SK-N-SH (cell line): ENCODE measurements around the gene CDC123. TPM values are rescaled to one million over a fixed set of nuclear protein-coding genes. Genes with fewer than 3 reads are reported as not detected.

Experiments
- CTCF ChIA-PET: fragments of 300-600, 350-600 bp; formaldehyde crosslinking; extraction: SDS; loops from one replicate; lab custom pipeline; 2021; lab: Yijun Ruan, JAX
- POLR2A ChIA-PET: fragments of 350-600 bp; sonication (Branson Sonifier 250); formaldehyde crosslinking; extraction: SDS; loops from one replicate; lab custom pipeline; 2020; ENCODE audit warnings: antibody characterized with exemption, inconsistent platforms; lab: Yijun Ruan, JAX
- DNase-seq: peaks from one replicate; pipeline ENCODE4 v3.0.0; 2012
- H2AFZ ChIP-seq: fragments of 200-600 bp; sonication (generic); 2 replicates; pipeline ENCODE4 v1.8.1; 2016; ENCODE audit warnings: antibody characterized with exemption, mild to moderate bottlenecking, low read depth
- H3F3A ChIP-seq: fragments of 200-600 bp; sonication (generic); replicated peaks from 2 replicates; pipeline ENCODE3; 2016; ENCODE audit warnings: antibody characterized with exemption, mild to moderate bottlenecking; ENCODE audit not compliant: insufficient read depth
- H3K27ac ChIP-seq, 2 experiments: fragments of 200-500 bp in 1 of 2; fragments of 200-600 bp in 1 of 2; sonication (Bioruptor generic) in 1 of 2; sonication (generic), shearing (Covaris generic) in 1 of 2; 2 replicates each; pipeline versions ENCODE4 v1.5.1 to v1.6.1; 2014 to 2016; ENCODE audit warnings: low read depth in 2 of 2, inconsistent platforms in 1 of 2, low read length in 1 of 2, mild to moderate bottlenecking in 1 of 2, mixed read lengths in 1 of 2
- H3K27me3 ChIP-seq: fragments of 200-600 bp; sonication (generic), shearing (Covaris generic); 2 replicates; pipeline ENCODE4 v1.6.1; 2016; ENCODE audit warnings: mixed run types; ENCODE audit not compliant: insufficient read depth
- H3K36me3 ChIP-seq, 2 experiments: fragments of 200-500 bp in 1 of 2; fragments of 200-600 bp in 1 of 2; sonication (Bioruptor generic) in 1 of 2; sonication (generic) in 1 of 2; replicated peaks in 1 of 2; 2 replicates each; pipeline versions ENCODE3 to v1.5.1; 2014 to 2016; ENCODE audit warnings: low read length in 1 of 2, mild to moderate bottlenecking in 1 of 2; ENCODE audit not compliant: insufficient read depth in 2 of 2, control insufficient read depth in 1 of 2
- H3K4me1 ChIP-seq, 2 experiments: fragments of 200-500 bp in 1 of 2; fragments of 200-600 bp in 1 of 2; sonication (Bioruptor generic) in 1 of 2; sonication (generic), shearing (Covaris generic) in 1 of 2; 2 replicates each; pipeline versions ENCODE4 v1.5.1 to v1.6.1; 2014 to 2016; ENCODE audit warnings: low read depth in 1 of 2, low read length in 1 of 2, mixed run types in 1 of 2; ENCODE audit not compliant: insufficient read depth in 2 of 2, control insufficient read depth in 1 of 2
- H3K4me2 ChIP-seq: fragments of 200-600 bp; sonication (generic), shearing (Covaris generic); 2 replicates; pipeline ENCODE4 v1.6.1; 2017; ENCODE audit warnings: mixed run types
- H3K4me3 ChIP-seq, 2 experiments: fragments of 200-500 bp in 1 of 2; fragments of 200-600 bp in 1 of 2; sonication (Bioruptor generic) in 1 of 2; sonication (generic), shearing (Covaris generic) in 1 of 2; 2 replicates each; pipeline versions ENCODE4 v1.5.1 to v1.8.1; 2014 to 2016; ENCODE audit warnings: low read depth in 2 of 2, inconsistent platforms in 1 of 2, low read length in 1 of 2, mild to moderate bottlenecking in 1 of 2, mixed read lengths in 1 of 2, moderate library complexity in 1 of 2
- H3K79me2 ChIP-seq: fragments of 200-600 bp; sonication (generic); 2 replicates; pipeline ENCODE4 v1.8.1; 2017; ENCODE audit warnings: mild to moderate bottlenecking; ENCODE audit not compliant: insufficient read depth
- H3K9ac ChIP-seq: fragments of 200-600 bp; sonication (generic); 2 replicates; pipeline ENCODE4 v1.6.1; 2017; ENCODE audit warnings: mixed run types
- H3K9me2 ChIP-seq: fragments of 200-600 bp; sonication (generic); 2 replicates; pipeline ENCODE4 v1.6.1; 2017; ENCODE audit warnings: mixed run types
- H3K9me3 ChIP-seq: fragments of 200-600 bp; sonication (generic); 2 replicates; pipeline ENCODE4 v1.6.1; 2017; ENCODE audit warnings: mixed run types, mild to moderate bottlenecking, moderate library complexity
- H4K20me1 ChIP-seq: fragments of 200-600 bp; sonication (generic); 2 replicates; pipeline ENCODE4 v1.6.1; 2017; ENCODE audit warnings: mild to moderate bottlenecking, mixed run types; ENCODE audit not compliant: insufficient read depth
- EP300 ChIP-seq, 2 experiments: IDR thresholded peaks; 2 replicates each; pipeline versions ENCODE4 v1.4.0 to v1.6.1; 2012; ENCODE audit warnings: borderline replicate concordance in 1 of 2, low read depth in 1 of 2, low read length in 1 of 2
- EZH2phosphoT487 ChIP-seq: fragments of 200-600 bp; sonication (generic); IDR thresholded peaks from 2 replicates; pipeline ENCODE4 v1.6.1; 2017; ENCODE audit warnings: low read depth, mixed run types, mild to moderate bottlenecking, antibody characterized with exemption, moderate library complexity, borderline replicate concordance
- FOSL2 ChIP-seq: IDR thresholded peaks from 2 replicates; pipeline ENCODE4 v1.4.0; 2012; ENCODE audit warnings: low read depth, mild to moderate bottlenecking, moderate library complexity, borderline replicate concordance
- FOXJ3 ChIP-seq: sonication (generic); formaldehyde crosslinking; IDR thresholded peaks from 2 replicates; pipeline ENCODE4 v1.5.1; 2020; ENCODE audit warnings: mild to moderate bottlenecking, missing genetic modification reagents
- FOXM1 ChIP-seq: IDR thresholded peaks from 2 replicates; pipeline ENCODE4 v1.4.0; 2012; ENCODE audit warnings: low read depth, mild to moderate bottlenecking
- NFIC ChIP-seq: IDR thresholded peaks from 2 replicates; pipeline ENCODE4 v1.4.0; 2012; ENCODE audit warnings: borderline replicate concordance
- RAD21 ChIP-seq: IDR thresholded peaks from 2 replicates; pipeline ENCODE4 v1.6.1; 2012; ENCODE audit warnings: mild to moderate bottlenecking, low read length
- REST ChIP-seq: IDR thresholded peaks from 2 replicates; pipeline ENCODE4 v1.6.1; 2012; ENCODE audit warnings: mild to moderate bottlenecking, low read depth, low read length, moderate library complexity
- RFX5 ChIP-seq: IDR thresholded peaks from 2 replicates; pipeline ENCODE4 v1.6.1; 2012; ENCODE audit warnings: mild to moderate bottlenecking, improper control_type of control experiment, low read length
- RXRA ChIP-seq: IDR thresholded peaks from 2 replicates; pipeline ENCODE4 v1.4.0; 2012; ENCODE audit warnings: low read depth, mild to moderate bottlenecking, borderline replicate concordance
- TAF1 ChIP-seq: IDR thresholded peaks from 2 replicates; pipeline ENCODE4 v1.6.1; 2012; ENCODE audit warnings: low read depth, mild to moderate bottlenecking, low read length, moderate library complexity, borderline replicate concordance
- TCF12 ChIP-seq: IDR thresholded peaks from 2 replicates; pipeline ENCODE4 v1.4.0; 2012
- TEAD4 ChIP-seq: IDR thresholded peaks from 2 replicates; pipeline ENCODE4 v1.4.0; 2012; ENCODE audit warnings: mild to moderate bottlenecking, borderline replicate concordance; ENCODE audit not compliant: insufficient read depth
- YY1 ChIP-seq: IDR thresholded peaks from 2 replicates; pipeline ENCODE4 v1.4.0; 2012; ENCODE audit warnings: low read depth, mild to moderate bottlenecking
- WGBS: methylation state at CpG from one replicate; pipeline ENCODE4 v1.1.6; 2017; ENCODE audit warnings: low lambda C conversion rate; 5-methylcytosine and 5-hydroxymethylcytosine counted together
- polyA plus RNA-seq, 3 experiments: library from polyadenylated mRNA; depleted of rRNA; stranded (reverse); fragments of >200 nt; gene quantifications; 2 replicates each; pipeline ENCODE4 v1.2.3, GENCODE V29; 2012
- TF ChIP-seq, protein P1 (sequence below): IDR thresholded peaks from 2 replicates; pipeline ENCODE4 v1.4.0; 2012; ENCODE audit warnings: low read depth, borderline replicate concordance
- TF ChIP-seq, protein P2 (sequence below): fragments of 200-600 bp; sonication (generic); IDR thresholded peaks from 2 replicates; pipeline ENCODE4 v1.6.1; 2017; ENCODE audit warnings: antibody characterized with exemption, mild to moderate bottlenecking, moderate library complexity
- TF ChIP-seq, protein P3 (sequence below): fragments of 150-350 bp; IDR thresholded peaks from 2 replicates; pipeline ENCODE4 v1.6.1; 2016; ENCODE audit warnings: mild to moderate bottlenecking, low read depth, low read length
- TF ChIP-seq, protein P4 (sequence below): IDR thresholded peaks from 2 replicates; pipeline ENCODE4 v1.4.0; 2012; ENCODE audit warnings: low read depth, borderline replicate concordance

CDC123 gene
- polyA plus RNA-seq, 1 of the 3 experiments (the other 2 are of a cell fraction): 139 TPM

DNA sequence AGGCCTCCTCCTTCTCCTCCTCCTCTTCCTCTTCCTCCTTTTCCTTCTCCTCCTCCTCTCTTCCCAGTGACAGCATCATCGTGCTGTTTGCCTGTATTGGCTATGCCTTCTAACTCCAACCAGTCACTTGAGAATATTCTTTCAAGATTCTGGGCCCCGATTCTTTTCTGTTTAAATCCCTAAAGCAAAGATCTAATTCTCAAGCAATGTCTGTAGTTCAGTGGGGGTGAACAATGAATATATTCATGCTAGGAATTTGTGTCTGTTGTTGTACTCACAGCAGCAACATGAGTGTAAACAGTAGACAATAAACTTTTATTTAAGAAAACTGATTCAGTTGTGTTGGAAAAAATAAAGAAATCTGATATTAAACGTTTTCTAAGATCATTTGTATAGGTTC is 31.0 kb upstream of the CDC123 start:
- ChIA-PET CTCF (interaction anchor here (0.6 kb wide), 1 partner anchor 50 kb away, joined by 3 read pairs; no protein-coding TSS in a partner anchor), POLR2A (no interaction called here)
- Histone ChIP-seq H3F3A (peaks cover 5% of the 10 kb centered on the region), H3K9me3 (no peaks in the 10 kb centered on the region), H4K20me1 (no peaks in the 10 kb centered on the region), H3K9ac (no peak overlapping the region), H3K27ac (no peak overlapping the region; a peak in 1 of 4 replicates), H3K36me3 (peaks cover 65 to 82% of the 10 kb centered on the region in 2 experiments), H2AFZ (no peak overlapping the region), H3K79me2 (no peaks in the 10 kb centered on the region), H3K4me3 (no peak overlapping the region), H3K9me2 (no peaks in the 10 kb centered on the region), H3K4me1 (peaks cover 0 to 13% of the 10 kb centered on the region in 2 experiments; a peak in 2 of 4 replicates), H3K27me3 (no peaks in the 10 kb centered on the region), H3K4me2 (no peak overlapping the region)
- DNase-seq: no peak
- 87% methylated on average over 3 of the region's 3 CpGs for WGBS
- no peak for TF ChIP-seq REST
- no peak for TF ChIP-seq YY1
- no peak for TF ChIP-seq RFX5
- TF ChIP-seq, protein P1, sequence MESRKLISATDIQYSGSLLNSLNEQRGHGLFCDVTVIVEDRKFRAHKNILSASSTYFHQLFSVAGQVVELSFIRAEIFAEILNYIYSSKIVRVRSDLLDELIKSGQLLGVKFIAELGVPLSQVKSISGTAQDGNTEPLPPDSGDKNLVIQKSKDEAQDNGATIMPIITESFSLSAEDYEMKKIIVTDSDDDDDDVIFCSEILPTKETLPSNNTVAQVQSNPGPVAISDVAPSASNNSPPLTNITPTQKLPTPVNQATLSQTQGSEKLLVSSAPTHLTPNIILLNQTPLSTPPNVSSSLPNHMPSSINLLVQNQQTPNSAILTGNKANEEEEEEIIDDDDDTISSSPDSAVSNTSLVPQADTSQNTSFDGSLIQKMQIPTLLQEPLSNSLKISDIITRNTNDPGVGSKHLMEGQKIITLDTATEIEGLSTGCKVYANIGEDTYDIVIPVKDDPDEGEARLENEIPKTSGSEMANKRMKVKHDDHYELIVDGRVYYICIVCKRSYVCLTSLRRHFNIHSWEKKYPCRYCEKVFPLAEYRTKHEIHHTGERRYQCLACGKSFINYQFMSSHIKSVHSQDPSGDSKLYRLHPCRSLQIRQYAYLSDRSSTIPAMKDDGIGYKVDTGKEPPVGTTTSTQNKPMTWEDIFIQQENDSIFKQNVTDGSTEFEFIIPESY: no peak
- TF ChIP-seq FOSL2: no peak
- TF ChIP-seq TCF12: no peak
- no peak for TF ChIP-seq FOXJ3 (CRISPR knock-in tag)
- no peak for TF ChIP-seq EZH2phosphoT487
- TF ChIP-seq TAF1: no peak
- TF ChIP-seq, protein P2, sequence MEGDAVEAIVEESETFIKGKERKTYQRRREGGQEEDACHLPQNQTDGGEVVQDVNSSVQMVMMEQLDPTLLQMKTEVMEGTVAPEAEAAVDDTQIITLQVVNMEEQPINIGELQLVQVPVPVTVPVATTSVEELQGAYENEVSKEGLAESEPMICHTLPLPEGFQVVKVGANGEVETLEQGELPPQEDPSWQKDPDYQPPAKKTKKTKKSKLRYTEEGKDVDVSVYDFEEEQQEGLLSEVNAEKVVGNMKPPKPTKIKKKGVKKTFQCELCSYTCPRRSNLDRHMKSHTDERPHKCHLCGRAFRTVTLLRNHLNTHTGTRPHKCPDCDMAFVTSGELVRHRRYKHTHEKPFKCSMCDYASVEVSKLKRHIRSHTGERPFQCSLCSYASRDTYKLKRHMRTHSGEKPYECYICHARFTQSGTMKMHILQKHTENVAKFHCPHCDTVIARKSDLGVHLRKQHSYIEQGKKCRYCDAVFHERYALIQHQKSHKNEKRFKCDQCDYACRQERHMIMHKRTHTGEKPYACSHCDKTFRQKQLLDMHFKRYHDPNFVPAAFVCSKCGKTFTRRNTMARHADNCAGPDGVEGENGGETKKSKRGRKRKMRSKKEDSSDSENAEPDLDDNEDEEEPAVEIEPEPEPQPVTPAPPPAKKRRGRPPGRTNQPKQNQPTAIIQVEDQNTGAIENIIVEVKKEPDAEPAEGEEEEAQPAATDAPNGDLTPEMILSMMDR: no peak
- TF ChIP-seq EP300 (IDR thresholded peaks at IDR 0.05; ENCODE audit: borderline replicate concordance in 1 of 2, low read depth in 1 of 2, low read length in 1 of 2): no peak
- no peak for TF ChIP-seq RAD21
- TF ChIP-seq, protein P3, sequence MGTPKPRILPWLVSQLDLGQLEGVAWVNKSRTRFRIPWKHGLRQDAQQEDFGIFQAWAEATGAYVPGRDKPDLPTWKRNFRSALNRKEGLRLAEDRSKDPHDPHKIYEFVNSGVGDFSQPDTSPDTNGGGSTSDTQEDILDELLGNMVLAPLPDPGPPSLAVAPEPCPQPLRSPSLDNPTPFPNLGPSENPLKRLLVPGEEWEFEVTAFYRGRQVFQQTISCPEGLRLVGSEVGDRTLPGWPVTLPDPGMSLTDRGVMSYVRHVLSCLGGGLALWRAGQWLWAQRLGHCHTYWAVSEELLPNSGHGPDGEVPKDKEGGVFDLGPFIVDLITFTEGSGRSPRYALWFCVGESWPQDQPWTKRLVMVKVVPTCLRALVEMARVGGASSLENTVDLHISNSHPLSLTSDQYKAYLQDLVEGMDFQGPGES: no peak
- TF ChIP-seq RXRA: no peak
- TF ChIP-seq TEAD4: no peak
- no peak for TF ChIP-seq NFIC
- TF ChIP-seq, protein P4, sequence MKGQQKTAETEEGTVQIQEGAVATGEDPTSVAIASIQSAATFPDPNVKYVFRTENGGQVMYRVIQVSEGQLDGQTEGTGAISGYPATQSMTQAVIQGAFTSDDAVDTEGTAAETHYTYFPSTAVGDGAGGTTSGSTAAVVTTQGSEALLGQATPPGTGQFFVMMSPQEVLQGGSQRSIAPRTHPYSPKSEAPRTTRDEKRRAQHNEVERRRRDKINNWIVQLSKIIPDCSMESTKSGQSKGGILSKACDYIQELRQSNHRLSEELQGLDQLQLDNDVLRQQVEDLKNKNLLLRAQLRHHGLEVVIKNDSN: no peak
- TF ChIP-seq FOXM1: no peak
